Smooth muscle cell (in vitro differentiated cells): ENCODE results near the gene TRIM27. TPM values are rescaled to one million over a fixed set of nuclear protein-coding genes. Genes with fewer than 3 reads are reported as not detected.

ENCODE experiments used
- DNase-seq: peaks from one replicate; lab custom pipeline; 2025; ENCODE audit not compliant: unreplicated experiment; lab: John Stamatoyannopoulos, UW
- H2AFZ ChIP-seq: fragments of 200-600 bp; sonication (generic); 2 replicates; pipeline ENCODE4 v1.6.0; 2016; ENCODE audit warnings: antibody characterized with exemption, low read depth, mild to moderate bottlenecking
- H3F3A ChIP-seq: fragments of 200-600 bp; sonication (generic); 2 replicates; pipeline ENCODE4 v1.6.0; 2017; ENCODE audit warnings: antibody characterized with exemption, low read depth
- H3K27ac ChIP-seq: fragments of 200-600 bp; sonication (generic); 2 replicates; pipeline ENCODE4 v1.5.1; 2016; ENCODE audit warnings: low read depth, mild to moderate bottlenecking
- H3K27me3 ChIP-seq: fragments of 200-600 bp; sonication (generic); 2 replicates; pipeline ENCODE4 v1.6.1; 2016; ENCODE audit warnings: low read depth, mild to moderate bottlenecking
- H3K36me3 ChIP-seq: fragments of 200-600 bp; sonication (generic); 2 replicates; pipeline ENCODE4 v1.5.1; 2016; ENCODE audit warnings: low read depth
- H3K4me1 ChIP-seq: fragments of 200-600 bp; sonication (generic); 2 replicates; pipeline ENCODE4 v1.5.1; 2016; ENCODE audit warnings: low read depth
- H3K4me2 ChIP-seq: fragments of 200-600 bp; sonication (generic); 2 replicates; pipeline ENCODE4 v1.6.0; 2016; ENCODE audit warnings: mild to moderate bottlenecking
- H3K4me3 ChIP-seq: fragments of 200-600 bp; sonication (generic); 2 replicates; pipeline ENCODE4 v1.5.1; 2016; ENCODE audit warnings: mild to moderate bottlenecking
- H3K79me2 ChIP-seq: fragments of 200-600 bp; sonication (generic); 2 replicates; pipeline ENCODE4 v1.6.0; 2016; ENCODE audit warnings: low read depth, mild to moderate bottlenecking
- H3K9ac ChIP-seq: fragments of 200-600 bp; sonication (generic); 2 replicates; pipeline ENCODE4 v1.6.0; 2016; ENCODE audit warnings: low read depth
- H3K9me3 ChIP-seq: fragments of 200-600 bp; sonication (generic); replicated peaks from 2 replicates; pipeline ENCODE4 v1.5.1; 2016; ENCODE audit warnings: low read depth
- H4K20me1 ChIP-seq: fragments of 200-600 bp; sonication (generic); 2 replicates; pipeline ENCODE4 v1.6.0; 2016; ENCODE audit warnings: low read depth
- CTCF ChIP-seq: fragments of 200-600 bp; sonication (generic); IDR thresholded peaks from 2 replicates; pipeline ENCODE4 v1.5.1; 2017; ENCODE audit warnings: borderline replicate concordance, mild to moderate bottlenecking, antibody characterized with exemption; ENCODE audit not compliant: insufficient read depth, poor library complexity, severe bottlenecking
- WGBS: methylation state at CpG from one replicate; pipeline ENCODE4 v1.1.7; 2016; ENCODE audit warnings: low lambda C conversion rate; 5-methylcytosine and 5-hydroxymethylcytosine counted together
- polyA plus RNA-seq: library from polyadenylated mRNA; unstranded; fragments of >200 nt; fragmentation: Nextera tagmentation; extraction: Ambion mirVana; gene quantifications from 2 replicates; pipeline ENCODE4 v1.2.1, GENCODE V29; 2016
- total RNA-seq: library from RNA; depleted of rRNA; stranded (reverse); fragments of >200 nt; gene quantifications from 2 replicates; pipeline ENCODE4 v1.2.3, GENCODE V29; 2014

TRIM27 gene
- total and polyA plus RNA-seq, 2 experiments from 2014 or later, result 62.0 to 63.8 TPM

DNA sequence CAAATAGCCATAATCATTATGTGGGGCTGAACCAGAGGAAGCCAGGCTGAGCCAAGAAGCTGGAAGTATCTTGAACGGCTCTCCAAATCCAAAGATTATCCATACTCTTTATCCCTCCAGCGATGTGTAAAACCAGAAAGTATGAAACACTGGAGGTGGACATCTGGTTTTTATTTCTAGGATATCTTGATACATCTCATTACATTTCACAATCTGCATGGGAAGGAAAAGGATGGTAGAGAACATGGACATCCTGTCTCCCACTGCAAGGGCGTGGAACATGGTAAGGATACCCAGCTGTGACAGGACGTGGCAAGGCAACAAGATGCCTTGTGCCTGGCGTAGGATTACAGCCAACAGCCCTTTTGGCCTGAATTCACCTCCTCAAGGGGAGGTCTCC, 20.1 kb downstream of the TRIM27 start:
- no peaks in the 10 kb centered on the region for H3K9me3 ChIP-seq
- TF ChIP-seq CTCF, result no peak
- H2AFZ ChIP-seq, result no peak overlapping the region
- peaks cover 28% of the 10 kb centered on the region for H3F3A ChIP-seq
- H3K4me2 ChIP-seq, result no peak overlapping the region
- H3K79me2 ChIP-seq, result no peaks in the 10 kb centered on the region
- H3K27me3 ChIP-seq, result no peaks in the 10 kb centered on the region
- H3K27ac ChIP-seq, result no peak overlapping the region
- H3K9ac ChIP-seq, result no peak overlapping the region
- H4K20me1 ChIP-seq, result peaks cover 3% of the 10 kb centered on the region
- WGBS, result 95% methylated on average over 5 of the region's 5 CpGs
- no peaks in the 10 kb centered on the region for H3K4me1 ChIP-seq
- peaks cover 16% of the 10 kb centered on the region for H3K36me3 ChIP-seq
- no peak overlapping the region for H3K4me3 ChIP-seq
- no peak for DNase-seq

DNA sequence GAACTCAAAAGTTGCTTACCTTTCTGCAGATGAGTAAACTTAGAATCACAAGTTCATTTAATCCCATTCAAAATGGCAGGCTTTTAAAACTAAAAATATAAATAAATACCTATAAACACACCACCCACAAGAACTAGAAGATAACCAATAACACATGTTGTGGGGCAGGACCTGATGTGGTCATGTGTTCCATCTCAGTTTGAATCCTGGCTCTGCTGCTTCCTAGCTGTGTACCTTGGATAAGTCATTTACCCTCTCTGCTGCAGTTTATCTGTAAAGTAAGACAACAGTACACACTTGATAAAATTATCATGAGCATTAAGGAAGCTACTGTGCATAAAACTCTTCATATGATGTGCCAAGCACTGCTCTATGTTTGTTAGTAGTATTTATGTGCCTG, 22.0 kb downstream of the TRIM27 start:
- H2AFZ ChIP-seq, result no peak overlapping the region
- peaks cover 30% of the 10 kb centered on the region for H3F3A ChIP-seq
- DNase-seq, result no peak
- H3K4me2 ChIP-seq, result no peak overlapping the region
- H3K4me1 ChIP-seq, result peaks cover 9% of the 10 kb centered on the region
- H3K4me3 ChIP-seq, result no peak overlapping the region
- no peaks in the 10 kb centered on the region for H3K9me3 ChIP-seq
- no peak overlapping the region for H3K27ac ChIP-seq
- peaks cover 3% of the 10 kb centered on the region for H4K20me1 ChIP-seq
- H3K9ac ChIP-seq, result no peak overlapping the region
- no peak for TF ChIP-seq CTCF
- H3K79me2 ChIP-seq, result no peaks in the 10 kb centered on the region
- no peaks in the 10 kb centered on the region for H3K27me3 ChIP-seq
- H3K36me3 ChIP-seq, result peaks cover 10% of the 10 kb centered on the region

GRCh38 chr6:28900577-28901256, 23.1 kb downstream of the TRIM27 start:
- H2AFZ ChIP-seq, result no peak overlapping the region
- H3K36me3 ChIP-seq, result peaks cover 10% of the 10 kb centered on the region
- no peak for TF ChIP-seq CTCF
- no peak for DNase-seq
- WGBS, result 91% methylated on average over 5 of the region's 5 CpGs
- H3K27me3 ChIP-seq, result no peaks in the 10 kb centered on the region
- no peaks in the 10 kb centered on the region for H3K79me2 ChIP-seq
- peaks cover 28% of the 10 kb centered on the region for H3F3A ChIP-seq
- H3K9me3 ChIP-seq, result no peaks in the 10 kb centered on the region
- H3K4me2 ChIP-seq, result no peak overlapping the region
- H3K4me1 ChIP-seq, result peaks cover 9% of the 10 kb centered on the region
- H3K9ac ChIP-seq, result no peak overlapping the region
- H4K20me1 ChIP-seq, result peaks cover under 1% of the 10 kb centered on the region
- H3K4me3 ChIP-seq, result no peak overlapping the region
- no peak overlapping the region for H3K27ac ChIP-seq

DNA sequence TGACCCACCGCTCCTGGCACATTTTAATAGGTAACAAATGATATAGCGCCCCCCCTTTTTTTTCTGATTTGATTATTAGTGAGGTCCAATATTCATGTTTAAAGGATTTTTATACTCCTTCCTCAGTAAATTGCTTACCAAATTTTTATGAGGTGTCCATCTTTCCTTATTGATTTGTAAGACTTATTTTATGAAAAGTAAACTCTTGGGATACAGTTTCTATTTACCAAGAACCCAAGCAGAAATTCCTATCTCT, 25.1 kb downstream of the TRIM27 start:
- no peaks in the 10 kb centered on the region for H3K9me3 ChIP-seq
- peaks cover 7% of the 10 kb centered on the region for H3K36me3 ChIP-seq
- no peak overlapping the region for H3K9ac ChIP-seq
- H3F3A ChIP-seq, result peaks cover 31% of the 10 kb centered on the region
- H3K4me2 ChIP-seq, result peak overlapping the region; percentile 93
- H2AFZ ChIP-seq, result no peak overlapping the region
- 73% methylated on average over 2 of the region's 2 CpGs for WGBS
- no peak for TF ChIP-seq CTCF
- no peak for DNase-seq
- peak overlapping the region; percentile 27 for H3K27ac ChIP-seq
- H3K27me3 ChIP-seq, result no peaks in the 10 kb centered on the region
- H4K20me1 ChIP-seq, result no peaks in the 10 kb centered on the region
- H3K4me3 ChIP-seq, result peak overlapping the region; percentile 87
- H3K4me1 ChIP-seq, result peaks cover 9% of the 10 kb centered on the region
- no peaks in the 10 kb centered on the region for H3K79me2 ChIP-seq
